Suprapubic skin (tissue), 4 donors: ENCODE measurements around the gene CD44.

Source experiments
- CTCF ChIP-seq, 2 donors: fragments of 200-600 bp in 1 of 2; fragments of 450-650 bp in 1 of 2; sonication (generic) in 1 of 2; IDR thresholded peaks; one replicate each; pipeline ENCODE4 v1.5.1; 2016 to 2019; ENCODE audit warnings: antibody characterized with exemption in 2 of 2, mild to moderate bottlenecking in 1 of 2, moderate library complexity in 1 of 2
- EP300 ChIP-seq: sonication (generic); formaldehyde crosslinking; IDR thresholded peaks from one replicate; pipeline ENCODE4 v1.6.1; 2017; ENCODE audit warnings: antibody characterized with exemption
- POLR2AphosphoS5 ChIP-seq, 3 donors: sonication (generic); formaldehyde crosslinking; IDR thresholded peaks; one replicate each; pipeline ENCODE4 v1.6.1; 2017; ENCODE audit warnings: antibody characterized with exemption in 3 of 3

DNA sequence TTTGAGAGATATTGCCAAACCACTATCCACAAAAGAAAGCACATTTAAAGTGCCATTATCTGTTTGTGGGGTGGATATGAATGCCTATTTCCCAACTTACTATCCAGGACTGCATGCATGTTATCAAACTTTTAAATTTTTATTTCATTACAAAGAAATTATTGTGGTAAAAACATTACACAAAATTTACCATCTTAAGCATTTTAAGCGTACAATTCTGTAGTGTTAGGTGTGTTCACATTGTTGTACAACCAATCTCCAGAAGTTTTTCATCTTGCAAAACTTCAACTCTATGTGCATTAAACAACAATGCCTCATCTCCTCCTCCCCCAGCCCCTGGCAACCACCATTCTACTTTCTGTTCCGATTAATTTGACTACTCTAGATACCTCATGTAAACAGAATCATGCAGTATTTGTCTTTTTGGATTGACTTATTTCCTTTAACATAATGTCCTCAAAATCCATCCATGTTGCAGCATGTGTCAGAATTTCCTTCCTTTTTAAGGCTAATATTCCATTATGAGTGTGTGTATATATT, 17.6 kb upstream of the CD44 start:
- no peak for TF ChIP-seq EP300
- TF ChIP-seq CTCF (IDR thresholded peaks at IDR 0.05): no peak
- no peak for TF ChIP-seq POLR2AphosphoS5 (IDR thresholded peaks at IDR 0.05)
